ENCODE results near the gene PRPF40B.

PRPF40B gene

GRCh38 chr12:49612210-49612609 is 11.2 kb upstream of the PRPF40B start:
- no peak overlapping the region for H3K4me3 ChIP-seq (replicated peaks in 1 of 2; ENCODE audit: low read depth in 2 of 2, low read length in 2 of 2)
- no peak for DNase-seq (ENCODE audit: low read depth in 2 of 2)

GRCh38 chr12:49615725-49616124 is 7.6 kb upstream of the PRPF40B start:
- no peak for TF ChIP-seq CTCF (IDR thresholded peaks at IDR 0.05; ENCODE audit: low read depth, low read length)
- peak; percentile 9 to 51 for DNase-seq (ENCODE audit: low read depth in 2 of 2)
- H3K4me3 ChIP-seq (replicated peaks in 1 of 2; ENCODE audit: low read depth in 2 of 2, low read length in 2 of 2): no peak overlapping the region

More at GRCh38 chr12:49612210-49612609, 11.2 kb upstream of the PRPF40B start:
- no peak for TF ChIP-seq CTCF (IDR thresholded peaks at IDR 0.05; ENCODE audit: low read depth, low read length)

GRCh38 chr12:49616533-49617219 is 6.7 kb upstream of the PRPF40B start:
- DNase-seq (ENCODE audit: low read depth in 2 of 2): peak in 1 of 2 donors; percentile 21
- TF ChIP-seq CTCF (IDR thresholded peaks at IDR 0.05; ENCODE audit: low read depth, low read length): no peak
- H3K4me3 ChIP-seq (replicated peaks in 1 of 2; ENCODE audit: low read depth in 2 of 2, low read length in 2 of 2): no peak overlapping the region

- H3K4me3 ChIP-seq (replicated peaks in 1 of 2; ENCODE audit: low read depth in 2 of 2, low read length in 2 of 2): no peak overlapping the region
- DNase-seq (ENCODE audit: low read depth in 2 of 2): no peak
- TF ChIP-seq CTCF (IDR thresholded peaks at IDR 0.05; ENCODE audit: low read depth, low read length): no peak
Observed at GRCh38 chr12:49618576-49618975, 4.8 kb upstream of the PRPF40B start.

GRCh38 chr12:49619286-49619685 is 4.1 kb upstream of the PRPF40B start:
- peak in 1 of 2 donors; percentile 14 for DNase-seq (ENCODE audit: low read depth in 2 of 2)
- no peak for TF ChIP-seq CTCF (IDR thresholded peaks at IDR 0.05; ENCODE audit: low read depth, low read length)
- H3K4me3 ChIP-seq (replicated peaks in 1 of 2; ENCODE audit: low read depth in 2 of 2, low read length in 2 of 2): no peak overlapping the region

GRCh38 chr12:49621651-49622500 is 1.5 kb upstream of the PRPF40B start:
- no peak for DNase-seq (ENCODE audit: low read depth in 2 of 2)
- TF ChIP-seq CTCF (IDR thresholded peaks at IDR 0.05; ENCODE audit: low read depth, low read length): no peak
- peak overlapping the region; percentile 47 to 63 for H3K4me3 ChIP-seq (replicated peaks in 1 of 2; ENCODE audit: low read depth in 2 of 2, low read length in 2 of 2)

All from cardiac fibroblast (primary cell).